GM21381 (cell line): Measurements from ENCODE around the gene MICOS13.

ENCODE experiments used
- ATAC-seq: cut with Tn5 transposase; IDR thresholded peaks from one replicate; pipeline ENCODE4 v1.9.1; 2021; ENCODE audit warnings: mild to moderate bottlenecking, moderate library complexity; ENCODE audit not compliant: unreplicated experiment

MICOS13 gene

DNA sequence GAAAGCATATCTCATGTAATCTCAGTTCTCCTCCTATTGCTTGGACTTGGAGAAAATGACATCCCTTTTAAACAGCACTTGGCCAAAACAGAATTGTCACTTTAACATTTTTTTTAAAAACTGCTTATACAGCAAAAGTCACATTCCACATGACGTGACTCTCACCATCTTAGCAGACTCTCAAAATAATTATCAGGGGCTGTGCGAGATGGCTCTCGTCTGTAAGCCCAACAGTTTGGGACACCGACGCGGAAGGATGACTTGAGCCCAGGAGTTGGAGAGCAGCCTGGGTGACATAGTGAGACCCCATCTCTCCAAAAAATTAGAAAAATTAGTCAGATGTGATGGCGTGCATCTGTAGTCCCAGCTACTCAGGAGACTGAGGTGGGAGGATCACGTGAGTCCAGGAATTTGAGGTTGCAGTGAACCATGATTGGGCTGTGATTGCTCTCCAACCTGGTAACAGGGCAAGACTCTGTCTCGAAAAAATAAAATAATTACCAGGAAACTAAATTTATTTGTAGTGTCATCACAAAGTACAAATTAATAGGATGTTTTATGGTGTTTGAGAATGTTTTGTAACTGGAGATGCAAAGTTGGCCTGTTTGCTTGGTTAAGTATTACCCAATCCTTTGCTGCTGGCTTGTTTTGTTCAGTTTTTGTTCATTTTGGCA, 48.6 kb downstream of the MICOS13 start:
- ATAC-seq = no peak

GRCh38 chr19:5628919-5629481, 51.3 kb downstream of the MICOS13 start:
- no peak for ATAC-seq

GRCh38 chr19:5628461-5628860, 51.9 kb downstream of the MICOS13 start:
- no peak for ATAC-seq
